HL-60 (cell line): ENCODE measurements around the gene ADAMTS12.

Experiments used
- CTCF ChIP-seq: IDR thresholded peaks from one replicate; pipeline ENCODE4 v1.5.1; 2011; ENCODE audit warnings: low read length, control low read depth, inconsistent platforms; ENCODE audit not compliant: insufficient read depth
- POLR2AphosphoS5 ChIP-seq: IDR thresholded peaks from 2 replicates; pipeline ENCODE4 v1.6.1; 2012; ENCODE audit warnings: low read depth

GRCh38 chr5:33753704-33754103, 138.1 kb downstream of the ADAMTS12 start:
- TF ChIP-seq CTCF (no peak), POLR2AphosphoS5 (no peak)
